GM12892 (cell line): Measurements from ENCODE around the gene RETSAT.
"Not testable (repeated sequence)": the region's sequence is repeated elsewhere in the genome, so short reads cannot be mapped to it uniquely, and the experiment has no call there.

ENCODE experiments used
- POLR2A ChIP-seq: IDR thresholded peaks from 2 replicates; pipeline ENCODE4 v1.6.1; 2011; ENCODE audit warnings: low read depth, low read length, control low read depth
- POLR2AphosphoS5 ChIP-seq: IDR thresholded peaks from 2 replicates; pipeline ENCODE4 v1.6.1; 2011; ENCODE audit warnings: low read depth, low read length, control low read depth
- TAF1 ChIP-seq: IDR thresholded peaks from 2 replicates; pipeline ENCODE4 v1.6.1; 2011; ENCODE audit warnings: low read depth, mild to moderate bottlenecking, control low read depth, low read length, borderline replicate concordance

- not testable (repeated sequence) for TF ChIP-seq POLR2A, POLR2AphosphoS5, TAF1
Measured at GRCh38 chr2:85383151-85383550, 28.8 kb upstream of the RETSAT start.
